Parathyroid adenoma (tissue), 2 donors: ENCODE measurements around the gene MYH6.

ENCODE experiments used
- H2AFZ ChIP-seq: fragments of 300-600 bp; sonication (generic); one replicate; pipeline ENCODE4 v1.7.0; 2017; ENCODE audit warnings: antibody characterized with exemption, mild to moderate bottlenecking
- H3K27ac ChIP-seq: fragments of 300-600 bp; sonication (generic); one replicate; pipeline ENCODE4 v1.7.0; 2017
- H3K27me3 ChIP-seq: fragments of 300-600 bp; sonication (generic); one replicate; pipeline ENCODE4 v1.7.0; 2017; ENCODE audit warnings: low read length; ENCODE audit not compliant: control insufficient read depth, insufficient read depth
- H3K36me3 ChIP-seq: fragments of 300-600 bp; sonication (generic); one replicate; pipeline ENCODE4 v1.7.0; 2017; ENCODE audit warnings: low read length; ENCODE audit not compliant: control insufficient read depth, insufficient read depth
- H3K4me1 ChIP-seq: fragments of 300-600 bp; sonication (generic); one replicate; pipeline ENCODE4 v1.7.0; 2017; ENCODE audit warnings: control low read depth
- H3K4me2 ChIP-seq: fragments of 300-600 bp; sonication (generic); one replicate; pipeline ENCODE4 v1.7.0; 2017; ENCODE audit warnings: low read length
- H3K4me3 ChIP-seq: fragments of 300-600 bp; sonication (generic); one replicate; pipeline ENCODE4 v1.7.0; 2017; ENCODE audit warnings: low read depth, low read length
- H3K79me2 ChIP-seq: fragments of 300-600 bp; sonication (generic); one replicate; pipeline ENCODE4 v1.7.0; 2017; ENCODE audit warnings: control low read depth
- H3K9ac ChIP-seq: fragments of 300-600 bp; sonication (generic); one replicate; pipeline ENCODE4 v1.7.0; 2017; ENCODE audit warnings: mild to moderate bottlenecking
- H3K9me3 ChIP-seq: fragments of 300-600 bp; sonication (generic); one replicate; pipeline ENCODE4 v1.7.0; 2017; ENCODE audit warnings: low read length; ENCODE audit not compliant: control insufficient read depth
- CTCF ChIP-seq: fragments of 300-600 bp; sonication (generic); IDR thresholded peaks from one replicate; pipeline ENCODE4 v1.7.0; 2017; ENCODE audit warnings: antibody characterized with exemption, mild to moderate bottlenecking
- donor health status: primary hyperparathyroidism.

The MYH6 gene

GRCh38 chr14:23432102-23432925 lies 24.2 kb upstream of the MYH6 start:
- no peak for TF ChIP-seq CTCF
- Histone ChIP-seq H3K36me3 (no peaks in the 10 kb centered on the region), H2AFZ (no peak overlapping the region), H3K4me1 (peaks cover 14% of the 10 kb centered on the region), H3K9ac (no peak overlapping the region), H3K4me3 (no peak overlapping the region), H3K4me2 (no peak overlapping the region), H3K27me3 (no peaks in the 10 kb centered on the region), H3K9me3 (no peaks in the 10 kb centered on the region), H3K79me2 (no peaks in the 10 kb centered on the region), H3K27ac (no peak overlapping the region)

GRCh38 chr14:23431486-23431885 lies 23.4 kb upstream of the MYH6 start:
- Histone ChIP-seq H2AFZ (no peak overlapping the region), H3K9me3 (no peaks in the 10 kb centered on the region), H3K36me3 (no peaks in the 10 kb centered on the region), H3K9ac (no peak overlapping the region), H3K4me3 (no peak overlapping the region), H3K79me2 (no peaks in the 10 kb centered on the region), H3K27ac (no peak overlapping the region), H3K4me1 (peaks cover 6% of the 10 kb centered on the region), H3K4me2 (no peak overlapping the region), H3K27me3 (no peaks in the 10 kb centered on the region)
- no peak for TF ChIP-seq CTCF

- H3K27ac ChIP-seq, result no peak overlapping the region
- H3K9ac ChIP-seq, result no peak overlapping the region
- TF ChIP-seq CTCF, result no peak
Observed at GRCh38 chr14:23430723-23431085, 22.6 kb upstream of the MYH6 start.

GRCh38 chr14:23430016-23430722 lies 22.1 kb upstream of the MYH6 start:
- Histone ChIP-seq H3K27me3 (no peaks in the 10 kb centered on the region), H2AFZ (no peak overlapping the region), H3K79me2 (no peaks in the 10 kb centered on the region), H3K4me3 (no peak overlapping the region), H3K4me2 (no peak overlapping the region), H3K36me3 (no peaks in the 10 kb centered on the region), H3K4me1 (no peaks in the 10 kb centered on the region), H3K27ac (no peak overlapping the region), H3K9ac (no peak overlapping the region), H3K9me3 (no peaks in the 10 kb centered on the region)
- no peak for TF ChIP-seq CTCF

More at GRCh38 chr14:23430723-23431085, 22.6 kb upstream of the MYH6 start:
- H3K4me3 ChIP-seq, result no peak overlapping the region
- no peak overlapping the region for H3K4me2 ChIP-seq
- H3K27me3 ChIP-seq, result no peaks in the 10 kb centered on the region
- H3K9me3 ChIP-seq, result no peaks in the 10 kb centered on the region
- no peaks in the 10 kb centered on the region for H3K79me2 ChIP-seq
- no peaks in the 10 kb centered on the region for H3K4me1 ChIP-seq
- no peak overlapping the region for H2AFZ ChIP-seq
- H3K36me3 ChIP-seq, result no peaks in the 10 kb centered on the region
